ENCODE data around the gene JUND.

JUND gene

DNA sequence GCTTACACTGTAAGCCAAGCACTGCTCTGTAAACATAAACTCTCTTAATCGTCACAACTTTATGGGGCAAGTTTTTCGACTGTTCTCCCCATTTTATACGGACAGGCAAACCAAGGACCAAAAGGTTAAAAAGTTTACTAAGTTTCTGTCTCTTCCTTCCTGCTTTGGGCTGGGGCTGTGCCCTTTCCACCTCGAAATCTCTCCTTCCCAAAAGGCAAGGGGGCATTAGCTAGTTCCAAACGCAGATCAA lies 2.2 kb downstream of the JUND start:
- H3K4me3 ChIP-seq, result peak overlapping the region; percentile 73 to 96 (median 92)

DNA sequence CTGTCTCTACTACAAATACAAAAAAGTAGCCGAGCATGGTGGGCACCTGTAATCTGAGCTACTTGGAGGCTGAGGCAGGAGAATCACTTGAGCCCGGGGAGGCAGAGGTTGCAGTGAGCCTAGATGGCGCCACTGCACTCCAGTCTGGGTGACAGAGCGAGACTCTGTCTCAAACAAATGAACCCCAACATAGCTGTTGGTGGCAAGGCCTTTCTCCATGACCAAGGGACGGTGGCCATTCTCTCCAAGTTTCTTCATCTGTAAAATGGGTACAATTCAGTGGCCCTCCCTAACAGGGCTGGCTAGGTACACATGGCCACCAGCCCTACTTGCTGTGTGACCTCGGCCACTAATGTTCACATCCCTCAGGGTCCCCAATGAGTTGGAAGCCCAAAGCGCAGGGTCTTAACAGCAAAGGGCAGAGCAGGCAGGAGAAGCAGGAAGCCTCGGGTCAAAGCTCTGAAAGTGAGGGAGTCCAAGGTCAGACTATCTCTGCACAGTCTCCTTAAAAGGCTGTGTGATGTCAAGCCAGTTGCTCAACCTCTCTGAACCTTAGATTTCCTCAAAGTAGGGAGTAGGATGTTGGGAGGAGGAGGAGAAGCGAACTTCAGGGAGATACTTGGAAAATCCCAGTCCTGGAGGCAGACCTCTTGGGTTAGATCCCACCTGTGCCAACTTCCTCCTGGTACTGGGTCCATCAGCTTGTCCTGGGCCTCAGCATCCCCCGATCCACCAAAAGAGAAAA lies 2.7 kb downstream of the JUND start:
- H3K4me3 ChIP-seq, result peak overlapping the region; percentile 73 to 96 (median 92)
- H3K27ac ChIP-seq, result peak overlapping the region in 18 of 21 experiments; percentile 74 to 100 (median 98)

More for the DNA sequence above, 2.2 kb downstream of the JUND start:
- H3K27ac ChIP-seq, result peak overlapping the region in 18 of 21 experiments; percentile 74 to 100 (median 98)

DNA sequence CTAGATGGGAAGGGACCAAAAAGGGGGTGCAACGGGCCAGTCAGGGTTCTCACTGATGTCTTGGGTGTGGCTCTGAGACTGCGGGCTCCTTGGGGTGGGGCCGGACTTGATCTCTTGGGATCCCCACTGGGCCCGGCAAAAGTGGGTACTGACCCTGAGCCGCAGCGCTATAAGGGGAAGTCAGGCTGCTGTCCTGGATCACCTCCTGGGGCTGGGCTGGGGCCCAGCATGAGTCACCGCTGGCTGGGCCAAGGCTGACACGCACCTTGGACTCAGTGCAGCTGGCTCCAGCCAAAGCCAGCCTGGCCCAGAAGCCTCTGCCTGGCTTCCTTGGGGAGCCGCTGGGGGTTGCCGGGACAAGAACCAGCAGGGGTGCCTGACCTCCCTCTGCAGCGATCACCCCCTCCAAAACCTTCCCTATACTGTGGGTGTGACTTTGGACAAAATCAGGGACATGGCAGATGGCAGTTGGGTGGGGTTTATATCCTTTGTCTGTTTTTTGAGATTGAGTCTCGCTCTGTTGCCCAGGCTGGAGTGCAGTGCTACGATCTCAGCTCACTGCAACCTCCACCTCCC lies 6.6 kb downstream of the JUND start:
- H3K4me3 ChIP-seq, result no peak overlapping the region
- peak overlapping the region in 10 of 21 experiments; percentile 1 to 65 (median 38) for H3K27ac ChIP-seq

DNA sequence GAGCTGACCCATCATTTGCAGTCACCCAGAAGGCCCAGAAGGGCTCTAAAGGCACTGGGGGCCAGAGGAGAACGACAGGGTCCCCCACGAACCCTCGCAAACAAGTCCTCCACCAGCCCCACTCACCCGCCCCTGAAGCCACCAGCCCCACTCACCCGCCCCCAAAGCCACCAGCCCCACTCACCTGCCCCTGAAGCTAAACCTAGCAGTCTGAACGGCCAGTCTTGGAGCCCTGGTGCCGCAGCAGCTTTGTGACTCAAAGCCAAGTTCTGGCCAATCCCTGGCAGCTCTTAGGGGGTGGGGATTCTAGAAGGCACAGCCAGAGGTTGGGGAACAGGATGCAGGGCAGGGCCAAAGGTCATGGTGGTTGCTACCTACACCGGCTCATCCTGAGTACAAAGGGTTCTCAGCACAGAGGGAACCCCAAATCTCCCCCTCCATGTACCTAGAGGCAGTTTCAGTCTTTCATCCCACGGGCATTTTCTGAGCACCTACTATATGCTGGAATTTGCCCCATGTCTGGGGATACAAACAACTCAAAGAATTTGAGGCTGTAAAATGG lies 7.1 kb downstream of the JUND start, which contains the start of gene IQCN:
Gene IQCN, minus strand, starts transcription at position 234 of the 562 bp plus-strand sequence. CDS start 4,974 bp downstream, outside the sequence.
- H3K4me3 ChIP-seq, result no peak within 1 kb of the TSS
- H3K27ac ChIP-seq, result peak within 1 kb of the TSS in 10 of 21 experiments; percentile 1 to 65 (median 38)

DNA sequence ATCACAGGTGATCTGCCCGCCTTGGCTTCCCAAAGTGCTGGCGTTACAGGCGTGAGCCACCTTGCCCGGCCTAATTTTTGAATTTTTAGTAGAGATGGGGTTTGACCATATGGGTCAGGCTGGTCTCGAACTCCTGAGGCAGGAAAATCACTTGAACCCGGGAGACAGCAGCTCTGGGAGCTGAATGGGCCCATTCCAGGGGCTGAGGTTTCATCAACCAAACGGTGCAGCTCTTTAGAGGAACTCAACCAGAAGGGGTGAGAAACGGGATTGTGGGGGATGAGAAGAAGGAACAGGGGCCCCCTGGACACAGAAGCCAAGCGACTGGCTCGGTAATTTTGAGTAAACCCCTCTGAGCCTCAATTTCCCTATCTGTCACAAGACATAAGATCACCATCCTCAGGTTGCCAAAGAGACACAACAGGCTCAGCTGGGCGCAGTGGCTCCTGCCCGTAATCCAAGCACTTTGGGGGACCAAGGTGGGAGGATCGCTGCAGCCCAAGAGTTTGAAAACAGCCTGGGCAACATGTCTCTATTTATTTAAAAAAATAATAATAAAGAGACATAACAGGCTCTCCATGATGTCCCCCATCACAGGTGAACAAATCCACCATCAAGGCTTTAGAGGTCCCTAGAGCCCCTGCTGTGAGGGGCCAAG lies 7.7 kb downstream of the JUND start:
- Histone ChIP-seq H3K4me3 (no peak overlapping the region), H3K27ac (peak overlapping the region in 4 of 21 experiments; percentile 17 to 62 (median 42))

DNA sequence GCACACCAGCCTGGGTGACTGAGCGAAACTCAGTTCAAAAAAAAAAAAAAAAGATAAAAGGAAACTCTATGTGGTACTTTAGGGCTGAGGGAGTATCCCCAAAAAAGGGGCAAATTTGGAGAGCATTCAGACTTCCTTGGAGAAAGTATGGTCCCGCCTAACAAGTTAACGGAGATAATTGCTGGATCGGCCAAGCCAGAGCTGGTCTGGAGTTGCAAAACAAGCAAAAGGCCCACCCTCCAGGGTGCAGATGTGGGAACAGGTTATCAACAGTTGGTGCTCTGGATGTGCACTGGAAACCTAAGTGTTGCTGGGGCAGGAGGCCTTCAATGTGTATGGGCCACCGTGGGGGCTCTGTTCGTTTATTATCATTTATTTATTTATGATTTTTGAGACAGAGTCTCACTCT lies 10.0 kb downstream of the JUND start:
- H3K4me3 ChIP-seq, result no peak overlapping the region
- no peak overlapping the region for H3K27ac ChIP-seq

DNA sequence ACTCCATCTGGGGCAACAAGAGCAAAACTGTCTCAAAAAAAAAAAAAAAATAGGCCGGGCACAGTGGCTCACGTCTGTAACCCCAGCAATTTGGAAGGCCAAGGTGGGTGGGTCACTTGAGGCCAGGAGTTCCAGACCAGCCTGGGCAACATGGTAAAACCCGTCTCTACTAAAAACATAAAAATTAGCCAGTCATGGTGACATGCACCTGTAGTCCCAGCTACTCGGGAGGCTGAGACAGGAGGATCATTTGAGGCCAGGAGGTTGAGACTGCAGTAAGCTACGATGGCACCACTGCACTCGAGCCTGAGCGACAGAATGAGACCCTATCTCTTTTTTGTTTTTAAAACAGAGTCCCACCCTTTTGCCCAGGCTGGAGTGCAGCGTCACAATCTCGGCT lies 11.1 kb downstream of the JUND start:
- Histone ChIP-seq H3K27ac (no peak overlapping the region), H3K4me3 (no peak overlapping the region)

DNA sequence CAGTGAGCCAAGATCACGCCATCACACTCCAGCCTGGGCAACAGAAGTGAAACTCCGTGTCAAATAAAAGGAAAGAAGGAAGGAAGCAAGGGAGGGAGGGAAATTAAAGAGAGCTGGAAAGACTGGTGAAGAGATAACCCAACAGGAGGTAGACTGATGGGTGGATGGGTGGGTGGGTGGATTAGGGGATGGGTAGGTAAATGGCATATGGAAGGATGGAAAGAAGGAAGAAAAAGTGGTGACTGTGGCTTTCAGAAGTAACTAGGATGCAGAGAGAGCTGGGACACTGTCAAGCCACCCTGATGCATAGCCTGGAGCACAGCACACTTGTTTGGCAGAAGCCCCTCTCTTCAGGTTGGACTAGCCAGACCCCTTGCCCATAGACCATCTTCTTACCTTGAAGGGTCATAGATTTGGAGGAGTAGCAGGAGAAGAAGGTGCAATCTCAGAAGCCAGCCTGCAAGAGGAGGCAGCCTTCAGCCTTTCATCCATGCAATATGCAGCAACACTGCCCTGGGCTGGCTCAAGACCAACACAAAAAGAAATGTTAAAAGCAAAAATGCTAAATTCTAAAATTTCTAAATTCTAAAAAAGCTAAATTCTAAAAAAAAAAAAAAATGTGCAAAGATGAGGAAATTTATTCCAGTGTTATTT lies 12.2 kb downstream of the JUND start:
- no peak overlapping the region for H3K27ac ChIP-seq
- no peak overlapping the region for H3K4me3 ChIP-seq

DNA sequence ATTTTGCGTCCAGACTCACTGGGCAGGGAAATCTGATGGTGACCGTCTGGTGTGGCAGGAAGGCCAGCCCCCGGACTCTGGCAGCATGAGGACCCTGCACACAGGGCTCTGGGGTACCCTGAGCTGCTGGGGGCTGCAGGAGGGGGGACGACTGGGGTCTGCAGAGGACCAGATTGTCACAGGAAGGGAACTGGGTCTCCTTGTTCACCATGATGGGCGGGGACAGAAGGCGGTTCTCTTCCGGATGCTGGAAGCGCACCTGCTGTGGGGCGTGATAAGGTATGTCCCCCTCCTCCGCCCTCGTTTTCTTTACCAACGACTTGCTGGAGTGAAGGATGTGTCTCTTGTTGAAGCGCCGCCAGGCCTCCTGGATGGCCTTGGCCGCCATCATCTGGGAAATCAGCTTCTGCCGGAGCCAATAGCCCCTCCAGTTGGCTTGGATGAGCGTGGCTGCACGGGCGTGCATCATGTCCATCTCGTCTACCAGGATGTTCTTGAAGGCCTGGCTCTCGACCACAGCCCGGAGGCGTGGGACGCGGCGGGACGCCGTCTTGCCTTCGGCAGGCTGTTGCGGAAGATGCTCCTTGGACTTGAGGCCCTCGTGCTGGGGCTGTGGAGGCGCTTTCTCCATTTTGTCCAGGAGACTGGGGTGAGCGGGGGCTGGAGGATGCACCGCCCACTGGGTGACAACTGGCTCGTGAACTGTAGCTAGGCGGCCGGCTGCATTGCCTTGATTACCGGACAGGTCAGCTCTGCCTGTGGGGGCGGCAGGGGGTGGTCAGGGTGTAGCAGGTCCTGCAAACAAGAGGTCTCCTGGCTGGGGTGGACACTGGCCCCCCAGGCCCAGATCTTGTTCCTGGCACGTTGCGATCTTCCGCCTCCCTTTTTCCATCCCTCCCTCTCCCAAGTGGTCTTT lies 14.4 kb downstream of the JUND start:
- H3K4me3 ChIP-seq, result no peak overlapping the region

DNA sequence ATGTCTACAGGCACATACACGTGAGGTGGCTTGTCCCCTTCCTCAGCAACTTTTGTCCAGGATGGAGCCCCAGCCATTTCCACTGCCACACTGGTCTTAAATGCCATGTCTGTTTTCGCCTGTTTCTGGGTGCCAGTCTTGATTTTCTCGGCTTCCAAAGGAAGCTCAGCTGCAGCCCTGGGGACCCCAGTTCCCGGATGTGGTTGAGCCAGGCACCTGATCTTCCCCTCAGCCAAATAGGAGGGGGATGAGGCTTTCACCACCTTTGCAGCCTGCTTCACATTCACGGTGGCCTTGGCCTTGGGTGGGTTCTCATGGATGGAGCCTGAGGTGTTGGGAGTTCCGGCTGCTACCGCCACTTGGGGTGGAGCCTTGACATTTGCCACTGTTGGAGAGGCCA lies 15.8 kb downstream of the JUND start:
- Histone ChIP-seq H3K27ac (no peak overlapping the region), H3K4me3 (no peak overlapping the region)

More for the DNA sequence above, 14.4 kb downstream of the JUND start:
- no peak overlapping the region for H3K27ac ChIP-seq

DNA sequence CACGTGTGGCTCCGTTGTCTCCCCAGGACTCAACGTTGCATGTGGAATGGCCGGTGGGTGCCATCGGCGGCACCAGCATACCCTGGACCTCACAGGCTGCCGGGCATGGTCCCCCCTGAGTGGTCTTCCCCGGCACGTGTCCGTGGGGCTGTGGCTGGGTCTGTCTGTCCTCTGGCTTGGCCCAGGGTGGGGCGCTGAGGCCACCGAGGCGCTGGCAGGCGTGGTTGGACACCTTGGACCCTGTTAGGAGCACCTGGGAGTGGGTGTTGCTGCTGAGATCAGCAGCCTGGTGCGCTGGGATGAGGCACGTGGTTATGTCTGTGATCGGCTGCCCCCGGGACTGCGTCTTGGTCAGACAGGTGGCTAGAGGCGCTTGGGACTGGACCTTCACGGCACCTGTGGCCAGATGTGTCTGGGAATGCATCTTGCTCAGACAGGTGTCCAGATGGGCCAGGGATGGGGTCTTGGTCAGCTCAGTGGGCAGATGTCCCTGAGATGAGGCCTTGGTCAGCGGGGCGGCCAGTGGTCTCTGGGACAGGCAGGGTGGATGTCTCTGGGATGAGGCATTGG lies 16.4 kb downstream of the JUND start:
- Histone ChIP-seq H3K27ac (no peak overlapping the region), H3K4me3 (no peak overlapping the region)

DNA sequence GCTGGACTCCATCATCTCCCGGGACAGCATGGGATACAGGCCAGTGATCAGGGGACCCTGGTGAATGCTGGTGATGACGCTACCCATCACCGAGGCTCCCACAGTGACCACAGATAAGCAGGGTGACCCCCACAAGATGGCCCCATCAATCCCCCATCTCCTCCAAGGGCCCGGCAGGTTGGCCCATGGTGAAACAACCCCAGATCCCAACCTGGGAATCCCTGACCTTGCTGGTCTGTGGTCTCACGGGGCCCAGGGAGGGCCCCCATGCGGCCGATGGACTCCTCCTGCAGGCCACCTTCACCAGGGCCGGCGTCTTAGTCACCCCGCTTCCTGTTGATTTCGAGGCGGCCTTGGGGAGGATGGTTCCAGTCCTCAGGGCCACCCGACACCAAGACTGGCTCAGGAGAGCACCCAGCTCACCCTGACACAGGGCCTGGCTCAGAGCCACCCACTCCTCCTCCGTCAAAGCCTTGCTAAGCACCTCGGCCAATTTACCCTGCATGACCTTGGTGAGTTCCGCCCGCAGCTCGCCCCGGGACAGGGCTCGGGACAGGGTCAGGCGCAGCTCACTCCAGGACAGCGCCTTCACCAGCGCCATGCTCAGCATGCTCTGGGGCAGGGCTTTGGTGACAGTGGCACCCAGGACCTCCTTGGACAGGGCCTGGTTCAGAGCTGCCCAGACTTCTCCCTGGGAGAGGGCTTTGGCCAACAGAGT lies 17.1 kb downstream of the JUND start:
- Histone ChIP-seq H3K27ac (no peak overlapping the region), H3K4me3 (no peak overlapping the region)

DNA sequence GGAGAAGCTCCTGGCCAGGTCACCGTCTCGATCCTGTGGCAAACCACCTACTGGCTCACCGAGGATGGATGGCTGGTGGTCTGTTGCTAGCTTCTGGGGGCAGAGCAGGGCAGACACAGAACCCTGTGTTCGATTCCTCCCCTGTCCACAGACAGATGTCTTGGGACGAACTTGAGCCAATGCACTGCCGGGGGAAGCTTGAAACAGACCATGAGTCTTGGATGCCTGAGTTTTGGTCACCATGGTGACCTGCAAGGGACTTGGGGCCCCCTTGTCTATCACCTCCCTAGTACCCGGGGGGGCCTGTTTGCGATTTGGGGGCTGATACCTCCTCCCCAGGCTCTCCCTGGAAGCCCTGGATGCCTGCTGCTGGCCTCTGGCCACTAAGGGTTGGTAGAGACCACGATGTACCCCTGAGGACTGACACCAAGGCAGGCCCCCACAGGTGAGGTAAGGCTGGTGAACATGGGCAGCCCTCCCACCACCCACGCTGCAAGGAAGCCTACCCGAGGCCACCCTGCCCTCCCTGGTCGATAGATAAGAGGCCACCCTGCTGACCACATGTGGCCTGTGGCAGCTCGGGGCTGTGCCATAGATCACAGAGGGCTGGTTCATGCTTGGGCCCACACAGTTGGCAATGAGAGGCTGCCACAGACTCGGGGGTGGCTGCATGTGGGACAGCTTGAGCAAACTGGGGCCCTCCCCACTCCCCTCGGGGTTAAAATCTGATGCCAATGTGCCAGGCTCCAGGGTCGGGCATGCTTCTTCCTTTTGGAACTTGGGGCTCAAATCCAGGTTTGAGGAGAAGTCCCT lies 17.9 kb downstream of the JUND start:
- no peak overlapping the region for H3K27ac ChIP-seq
- H3K4me3 ChIP-seq, result no peak overlapping the region

DNA sequence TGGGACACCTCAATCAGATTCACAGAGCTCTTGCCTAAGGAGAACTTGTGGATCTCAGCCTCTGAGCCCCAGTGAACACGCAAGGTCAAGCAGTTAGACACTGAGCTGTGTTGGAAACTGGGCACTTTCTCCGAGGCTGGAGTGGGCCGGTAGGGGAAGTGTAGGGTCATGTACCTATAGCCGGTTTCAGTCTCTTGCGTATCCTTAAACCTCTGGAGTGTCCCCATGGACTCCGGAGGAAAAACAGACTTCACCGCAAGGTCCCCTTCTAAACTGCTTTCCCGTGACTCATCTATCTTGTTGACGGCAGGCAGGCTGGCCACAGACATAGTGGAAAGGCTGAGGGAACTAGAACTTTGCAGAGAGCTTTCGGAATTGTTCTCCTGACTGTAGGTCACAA lies 18.5 kb downstream of the JUND start:
- no peak overlapping the region for H3K27ac ChIP-seq
- no peak overlapping the region for H3K4me3 ChIP-seq

DNA sequence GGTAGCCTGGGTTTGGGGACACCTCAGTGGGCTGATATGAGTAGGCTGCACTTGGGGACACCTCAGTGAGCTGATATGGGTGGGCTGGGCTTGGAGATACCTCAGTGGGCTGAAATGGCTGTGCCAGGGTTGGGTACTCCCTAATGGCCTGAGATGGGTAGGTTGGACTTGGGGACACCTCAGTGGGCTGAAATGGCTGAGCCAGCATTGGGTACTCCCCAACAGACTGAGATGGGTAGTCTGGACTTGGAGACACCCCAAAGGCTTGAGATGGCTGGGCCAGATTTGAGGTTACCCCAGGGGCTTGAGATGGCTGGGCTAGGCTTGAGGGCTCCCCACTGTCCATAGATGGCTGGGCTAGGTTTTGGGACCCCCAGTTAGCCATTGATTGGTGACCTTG lies 19.3 kb downstream of the JUND start:
- Histone ChIP-seq H3K4me3 (no peak overlapping the region), H3K27ac (no peak overlapping the region)

DNA sequence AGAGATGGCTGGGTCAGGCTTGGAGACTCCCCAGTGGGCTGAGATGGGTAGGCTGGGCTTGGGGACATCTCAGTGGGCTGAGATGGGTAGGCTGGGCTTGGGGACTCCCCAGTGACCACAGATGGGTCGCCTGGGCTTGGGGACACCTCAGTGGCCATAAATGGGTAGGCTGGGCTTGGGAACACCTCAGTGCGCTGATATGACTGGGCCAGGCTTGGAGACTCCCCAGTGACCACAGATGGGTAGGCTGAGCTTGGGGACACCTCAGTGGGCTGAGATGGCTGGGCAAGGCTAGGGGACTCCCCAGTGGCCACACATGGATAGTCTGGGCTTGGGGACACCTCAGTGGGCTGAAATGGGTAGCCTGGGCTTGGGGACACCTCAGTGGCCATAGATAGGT lies 19.9 kb downstream of the JUND start:
- H3K4me3 ChIP-seq, result no peak overlapping the region
- H3K27ac ChIP-seq, result no peak overlapping the region

DNA sequence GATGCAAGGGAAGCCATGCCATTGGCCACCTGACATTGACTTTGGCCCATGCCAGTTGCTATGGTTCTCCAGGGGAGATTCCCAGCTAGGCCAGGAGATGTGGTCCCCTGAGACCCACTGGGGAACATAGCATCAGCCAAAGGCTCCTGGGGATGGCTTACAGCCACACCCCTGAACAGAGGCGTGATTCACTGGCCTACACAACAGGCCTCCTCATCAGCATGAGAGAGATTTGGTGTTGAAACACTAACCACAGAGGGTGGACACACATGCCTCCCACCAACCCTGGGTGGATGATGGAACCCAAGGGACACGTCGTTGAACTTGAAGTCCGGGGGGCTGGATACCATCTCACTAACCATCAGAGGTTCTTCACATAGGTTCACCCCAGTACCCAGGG lies 21.5 kb downstream of the JUND start:
- Histone ChIP-seq H3K4me3 (no peak overlapping the region), H3K27ac (no peak overlapping the region)
